ENCODE data around the gene FSIP1. TPM values are rescaled to one million over a fixed set of nuclear protein-coding genes. Genes with fewer than 3 reads are reported as not detected.

The FSIP1 gene
- total RNA-seq, 1 donor from 2014 or later = 0.71 TPM

DNA sequence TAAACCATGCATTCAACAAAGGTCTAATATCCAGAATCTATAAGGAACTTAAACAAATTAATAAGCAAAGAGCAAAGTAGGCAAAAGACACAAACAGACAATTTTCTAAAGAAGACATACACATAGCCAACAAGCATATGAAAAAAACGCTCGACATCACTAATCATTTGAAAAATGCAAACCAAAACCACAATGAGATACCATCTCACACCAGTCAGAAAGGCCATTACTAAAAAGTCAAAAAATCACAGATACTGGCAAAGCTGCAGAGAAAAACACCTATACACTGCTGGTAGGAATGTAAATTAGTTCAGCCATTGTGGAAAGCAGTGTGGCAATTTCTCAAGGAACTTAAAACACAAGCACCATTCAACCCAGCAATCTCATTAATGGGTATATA lies 53.8 kb downstream of the FSIP1 start:
- TF ChIP-seq, protein P1, sequence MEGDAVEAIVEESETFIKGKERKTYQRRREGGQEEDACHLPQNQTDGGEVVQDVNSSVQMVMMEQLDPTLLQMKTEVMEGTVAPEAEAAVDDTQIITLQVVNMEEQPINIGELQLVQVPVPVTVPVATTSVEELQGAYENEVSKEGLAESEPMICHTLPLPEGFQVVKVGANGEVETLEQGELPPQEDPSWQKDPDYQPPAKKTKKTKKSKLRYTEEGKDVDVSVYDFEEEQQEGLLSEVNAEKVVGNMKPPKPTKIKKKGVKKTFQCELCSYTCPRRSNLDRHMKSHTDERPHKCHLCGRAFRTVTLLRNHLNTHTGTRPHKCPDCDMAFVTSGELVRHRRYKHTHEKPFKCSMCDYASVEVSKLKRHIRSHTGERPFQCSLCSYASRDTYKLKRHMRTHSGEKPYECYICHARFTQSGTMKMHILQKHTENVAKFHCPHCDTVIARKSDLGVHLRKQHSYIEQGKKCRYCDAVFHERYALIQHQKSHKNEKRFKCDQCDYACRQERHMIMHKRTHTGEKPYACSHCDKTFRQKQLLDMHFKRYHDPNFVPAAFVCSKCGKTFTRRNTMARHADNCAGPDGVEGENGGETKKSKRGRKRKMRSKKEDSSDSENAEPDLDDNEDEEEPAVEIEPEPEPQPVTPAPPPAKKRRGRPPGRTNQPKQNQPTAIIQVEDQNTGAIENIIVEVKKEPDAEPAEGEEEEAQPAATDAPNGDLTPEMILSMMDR (IDR thresholded peaks at IDR 0.05; ENCODE audit: insufficient read depth, low read length, poor library complexity, severe bottlenecking) = no peak
- no peak for DNase-seq (ENCODE audit: low read depth)
- H3K4me3 ChIP-seq (ENCODE audit: low read depth, low read length) = no peak overlapping the region
- no peaks in the 10 kb centered on the region for H3K27me3 ChIP-seq (ENCODE audit: control insufficient read depth, insufficient read depth, low read length)
- H3K36me3 ChIP-seq (ENCODE audit: control insufficient read depth, insufficient read depth, low read length) = no peaks in the 10 kb centered on the region

DNA sequence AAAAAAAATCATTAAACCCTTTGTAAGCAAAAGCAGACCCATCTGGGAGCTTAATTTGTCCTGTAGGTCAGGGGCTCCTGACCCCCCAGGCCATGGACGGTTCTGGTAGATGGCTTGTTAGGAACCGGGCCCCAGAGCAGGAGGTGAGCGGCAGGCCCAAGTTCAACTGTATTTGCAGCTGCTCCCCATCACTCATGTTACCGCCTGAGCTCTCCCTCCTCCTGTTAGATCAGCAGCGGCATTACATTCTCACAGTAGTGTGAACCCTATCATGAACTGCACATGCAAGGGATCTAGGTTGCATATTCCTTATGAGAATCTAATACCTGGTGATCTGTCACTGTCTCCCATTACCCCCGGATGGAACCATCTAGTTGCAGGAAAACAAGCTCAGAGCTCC lies 60.7 kb downstream of the FSIP1 start:
- no peaks in the 10 kb centered on the region for H3K27me3 ChIP-seq (ENCODE audit: control insufficient read depth, insufficient read depth, low read length)
- no peaks in the 10 kb centered on the region for H3K36me3 ChIP-seq (ENCODE audit: control insufficient read depth, insufficient read depth, low read length)
- TF ChIP-seq, protein P1 (IDR thresholded peaks at IDR 0.05; ENCODE audit: insufficient read depth, low read length, poor library complexity, severe bottlenecking) = no peak
- no peak overlapping the region for H3K4me3 ChIP-seq (ENCODE audit: low read depth, low read length)
- DNase-seq (ENCODE audit: low read depth) = no peak

- no peak for DNase-seq (ENCODE audit: low read depth)
- Histone ChIP-seq H3K36me3 (ENCODE audit: control insufficient read depth, insufficient read depth, low read length) (no peaks in the 10 kb centered on the region), H3K4me3 (ENCODE audit: low read depth, low read length) (no peak overlapping the region), H3K27me3 (ENCODE audit: control insufficient read depth, insufficient read depth, low read length) (no peaks in the 10 kb centered on the region)
- TF ChIP-seq, protein P1 (IDR thresholded peaks at IDR 0.05; ENCODE audit: insufficient read depth, low read length, poor library complexity, severe bottlenecking) = no peak
Measured at GRCh38 chr15:39720621-39721611, 61.7 kb downstream of the FSIP1 start.

GRCh38 chr15:39720081-39720480 lies 62.6 kb downstream of the FSIP1 start:
- DNase-seq (ENCODE audit: low read depth) = no peak
- TF ChIP-seq, protein P1 (IDR thresholded peaks at IDR 0.05; ENCODE audit: insufficient read depth, low read length, poor library complexity, severe bottlenecking) = no peak
- Histone ChIP-seq H3K4me3 (ENCODE audit: low read depth, low read length) (no peak overlapping the region), H3K27me3 (ENCODE audit: control insufficient read depth, insufficient read depth, low read length) (no peaks in the 10 kb centered on the region), H3K36me3 (ENCODE audit: control insufficient read depth, insufficient read depth, low read length) (no peaks in the 10 kb centered on the region)

GRCh38 chr15:39719109-39719508 lies 63.5 kb downstream of the FSIP1 start:
- TF ChIP-seq, protein P1 (IDR thresholded peaks at IDR 0.05; ENCODE audit: insufficient read depth, low read length, poor library complexity, severe bottlenecking) = no peak
- no peak overlapping the region for H3K4me3 ChIP-seq (ENCODE audit: low read depth, low read length)
- no peak for DNase-seq (ENCODE audit: low read depth)
- no peaks in the 10 kb centered on the region for H3K27me3 ChIP-seq (ENCODE audit: control insufficient read depth, insufficient read depth, low read length)
- H3K36me3 ChIP-seq (ENCODE audit: control insufficient read depth, insufficient read depth, low read length) = no peaks in the 10 kb centered on the region

Measured in kidney epithelial cell (primary cell).